Measurements from ENCODE around the gene HOXA3.

HOXA3 gene

DNA sequence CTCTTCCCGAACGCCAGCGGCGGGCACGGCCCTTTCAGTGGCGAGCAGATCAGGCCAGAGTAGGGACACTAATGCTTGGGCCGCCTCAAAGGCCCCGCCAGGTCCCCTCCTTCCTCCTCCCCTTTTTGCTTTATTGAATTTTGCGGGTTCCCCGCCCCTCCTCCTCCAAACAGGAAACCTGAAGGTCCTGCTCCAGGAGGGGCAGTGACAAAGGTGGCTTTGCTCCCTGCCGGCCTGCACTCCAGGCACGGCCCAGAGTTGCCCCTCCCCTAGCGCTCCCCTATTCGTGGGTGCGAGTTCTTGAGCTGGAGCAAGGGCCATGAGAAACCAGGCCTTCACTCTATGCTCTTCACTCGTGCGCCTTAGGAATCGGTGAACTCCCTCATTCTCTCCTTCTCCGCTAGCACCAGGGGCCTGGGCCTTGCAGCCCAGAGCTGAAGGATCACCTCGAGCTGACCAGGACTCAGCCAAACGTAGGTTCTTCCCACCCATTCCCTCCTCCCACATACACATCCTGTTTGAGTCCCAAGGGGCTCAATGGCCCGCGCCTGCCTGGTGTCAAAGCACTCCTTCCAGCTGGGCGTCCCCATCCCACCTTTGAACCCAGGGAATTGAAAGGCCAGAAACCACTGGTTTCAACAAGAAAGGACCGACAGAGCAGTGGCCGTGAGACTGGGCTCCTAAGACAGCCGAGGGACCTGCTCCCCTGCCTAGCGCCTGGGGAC, 4.2 kb downstream of the HOXA3 start:
- no peaks in the 10 kb centered on the region for H3K9me3 Mint-ChIP-seq
- peaks cover 27% of the 10 kb centered on the region for H3K4me1 Mint-ChIP-seq
- ATAC-seq (no peak), DNase-seq (ENCODE audit: low spot score in 2 of 2) (no peak)
- H3K36me3 Mint-ChIP-seq, result no peaks in the 10 kb centered on the region
- peak overlapping the region; percentile 46 for H3K4me3 Mint-ChIP-seq
- H3K27ac Mint-ChIP-seq, result no peak overlapping the region

DNA sequence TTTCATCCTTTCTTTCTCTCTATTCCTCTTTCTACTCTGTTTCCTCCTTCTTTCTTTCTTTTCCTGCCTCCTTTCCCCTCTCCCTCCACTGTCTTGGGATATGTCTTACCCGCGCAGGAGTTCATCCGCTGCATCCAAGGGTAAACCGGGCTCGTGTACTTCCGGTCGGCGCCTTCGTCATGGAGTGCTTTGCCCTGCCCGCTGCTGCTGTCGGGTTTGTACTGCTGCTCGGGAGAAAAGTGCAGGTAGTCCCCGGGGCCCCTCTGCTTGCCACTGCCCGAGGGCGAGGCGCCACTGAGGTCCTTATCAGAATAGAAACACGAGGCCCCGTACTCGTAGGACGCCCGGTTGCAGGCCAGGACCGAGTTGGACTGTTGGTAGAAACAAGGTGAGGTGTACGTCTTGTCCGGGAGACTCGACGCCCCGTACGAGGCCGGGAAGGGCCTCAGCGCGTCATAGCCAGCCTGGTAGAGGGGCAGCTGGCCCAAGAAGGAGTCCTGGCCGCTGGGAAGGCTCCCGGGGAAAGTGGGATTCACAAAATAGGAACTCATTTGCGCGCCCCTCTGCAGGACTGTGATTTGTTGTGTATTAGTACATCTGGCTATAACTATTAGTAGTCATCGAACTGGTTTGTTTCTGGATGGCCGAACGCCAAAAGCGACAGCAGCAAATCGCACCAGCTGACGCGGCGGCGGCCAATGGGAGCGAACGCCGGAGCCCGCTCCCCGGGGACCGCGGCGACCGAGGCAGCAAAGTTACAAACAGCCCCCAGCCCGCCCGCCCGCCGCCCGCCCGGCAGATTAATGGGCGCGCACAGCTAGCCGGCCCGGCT, 5.0 kb downstream of the HOXA3 start, which contains the start of gene HOXA6:
Gene HOXA6, minus strand, starts transcription at position 576 of the 832 bp plus-strand sequence. Its CDS starts 25 bp downstream, at position 551.
- peak within 1 kb of the TSS; percentile 46 for H3K4me3 Mint-ChIP-seq
- no peaks in the 10 kb centered on the region for H3K36me3 Mint-ChIP-seq
- no peaks in the 10 kb centered on the region for H3K9me3 Mint-ChIP-seq
- ATAC-seq (no peak), DNase-seq (ENCODE audit: low spot score in 2 of 2) (no peak)
- H3K4me1 Mint-ChIP-seq, result peaks cover 27% of the 10 kb centered on the region
- no peak within 1 kb of the TSS for H3K27ac Mint-ChIP-seq

DNA sequence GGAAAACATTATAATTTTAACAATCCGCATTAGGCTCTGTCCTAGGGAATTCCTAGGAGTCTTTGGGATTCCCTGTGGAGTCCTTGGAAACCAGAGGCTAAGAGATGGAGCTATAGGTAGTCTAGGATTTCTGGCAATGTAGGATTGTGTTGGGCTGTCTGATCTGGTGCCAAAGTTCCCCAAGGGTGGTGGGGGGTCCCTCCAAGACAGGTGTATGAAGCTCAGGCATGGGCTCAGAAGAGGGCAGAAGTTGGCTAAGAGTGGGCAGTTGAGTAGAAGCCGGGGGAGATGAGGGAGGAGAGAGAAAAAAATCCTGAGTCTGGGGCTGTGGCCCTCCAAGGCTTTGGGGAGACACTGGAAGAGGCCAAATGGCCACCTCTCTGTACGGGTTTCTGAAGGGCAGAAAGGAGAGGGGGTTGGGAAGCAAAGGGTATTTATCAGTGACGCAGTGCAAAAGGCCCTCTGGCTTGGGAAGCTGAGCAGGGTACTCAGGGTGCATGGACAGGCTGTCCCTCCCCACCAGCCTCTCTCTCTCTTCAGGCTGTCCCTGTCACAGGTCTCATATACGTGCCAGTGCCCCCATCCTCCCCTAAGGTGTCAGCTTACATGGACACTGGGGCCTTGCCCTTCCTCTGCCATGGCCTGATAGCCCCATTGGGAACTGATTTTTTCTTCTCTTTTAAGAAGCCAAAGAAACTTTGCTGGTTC, 5.7 kb downstream of the HOXA3 start:
- H3K36me3 Mint-ChIP-seq, result no peaks in the 10 kb centered on the region
- peaks cover 21% of the 10 kb centered on the region for H3K4me1 Mint-ChIP-seq
- no peak for DNase-seq (ENCODE audit: low spot score in 2 of 2)
- no peak overlapping the region for H3K4me3 Mint-ChIP-seq
- H3K27ac Mint-ChIP-seq, result no peak overlapping the region
- no peak for ATAC-seq
- no peaks in the 10 kb centered on the region for H3K9me3 Mint-ChIP-seq

DNA sequence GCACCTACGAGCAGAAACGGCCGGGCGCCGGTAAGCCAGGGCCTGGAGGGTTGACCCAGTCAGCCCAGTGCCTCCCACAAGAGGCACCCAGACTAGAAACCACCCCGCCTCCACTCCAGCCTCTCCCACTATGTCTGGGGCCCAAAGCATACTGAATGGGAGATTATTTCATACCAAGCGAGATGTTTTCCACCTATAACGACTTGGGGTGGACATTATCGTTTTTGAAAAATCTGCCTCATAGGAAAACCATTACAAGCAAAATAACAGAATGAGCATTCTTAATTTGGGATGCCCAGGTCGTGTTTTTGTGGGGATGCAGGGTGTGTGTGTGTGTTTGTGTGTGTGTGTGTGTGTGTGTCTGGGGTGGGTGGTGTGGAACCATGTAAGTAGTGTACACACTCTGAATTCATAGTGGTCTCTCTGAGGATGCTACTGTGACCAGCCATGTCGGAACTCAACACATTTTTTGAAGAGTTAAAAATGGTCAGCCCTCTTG, 6.4 kb downstream of the HOXA3 start:
- H3K27ac Mint-ChIP-seq, result no peak overlapping the region
- no peaks in the 10 kb centered on the region for H3K36me3 Mint-ChIP-seq
- DNase-seq (ENCODE audit: low spot score in 2 of 2), result no peak
- H3K4me3 Mint-ChIP-seq, result no peak overlapping the region
- ATAC-seq, result no peak
- no peaks in the 10 kb centered on the region for H3K9me3 Mint-ChIP-seq
- peaks cover 14% of the 10 kb centered on the region for H3K4me1 Mint-ChIP-seq

DNA sequence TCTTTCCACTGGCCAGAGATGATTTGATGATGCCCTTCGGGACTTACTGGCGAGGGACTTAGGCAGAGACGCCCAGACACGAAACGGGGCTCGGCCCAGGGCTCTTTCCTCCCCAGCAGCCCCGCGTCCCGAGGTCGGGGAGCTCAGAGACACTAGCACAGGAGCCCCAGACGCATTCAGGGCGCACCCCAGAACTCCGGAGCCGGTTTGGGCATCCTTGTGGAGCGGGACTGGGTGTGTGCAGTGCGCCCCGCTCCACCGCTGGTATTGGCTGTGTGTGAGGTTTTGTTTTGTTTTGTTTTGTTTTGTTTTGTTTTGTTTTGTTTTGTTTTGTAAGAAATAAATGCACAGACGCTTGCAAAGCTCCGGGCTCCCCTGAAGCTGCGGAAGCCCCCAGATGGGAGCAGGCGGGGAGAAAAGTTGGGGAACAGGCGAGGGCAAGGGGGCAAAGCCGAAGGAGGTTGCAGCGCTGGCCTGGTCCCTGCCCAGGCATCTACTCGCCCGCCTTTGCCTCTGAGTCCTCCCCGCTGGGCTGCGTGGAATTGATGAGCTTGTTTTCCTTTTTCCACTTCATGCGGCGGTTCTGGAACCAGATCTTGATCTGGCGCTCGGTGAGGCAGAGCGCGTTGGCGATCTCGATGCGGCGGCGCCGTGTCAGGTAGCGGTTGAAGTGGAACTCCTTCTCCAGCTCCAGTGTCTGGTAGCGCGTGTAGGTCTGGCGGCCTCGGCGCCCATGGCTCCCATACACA, 7.0 kb downstream of the HOXA3 start:
- peaks cover 8% of the 10 kb centered on the region for H3K4me1 Mint-ChIP-seq
- H3K9me3 Mint-ChIP-seq, result no peaks in the 10 kb centered on the region
- ATAC-seq, result no peak
- no peaks in the 10 kb centered on the region for H3K36me3 Mint-ChIP-seq
- no peak for DNase-seq (ENCODE audit: low spot score in 2 of 2)
- no peak overlapping the region for H3K27ac Mint-ChIP-seq
- no peak overlapping the region for H3K4me3 Mint-ChIP-seq

DNA sequence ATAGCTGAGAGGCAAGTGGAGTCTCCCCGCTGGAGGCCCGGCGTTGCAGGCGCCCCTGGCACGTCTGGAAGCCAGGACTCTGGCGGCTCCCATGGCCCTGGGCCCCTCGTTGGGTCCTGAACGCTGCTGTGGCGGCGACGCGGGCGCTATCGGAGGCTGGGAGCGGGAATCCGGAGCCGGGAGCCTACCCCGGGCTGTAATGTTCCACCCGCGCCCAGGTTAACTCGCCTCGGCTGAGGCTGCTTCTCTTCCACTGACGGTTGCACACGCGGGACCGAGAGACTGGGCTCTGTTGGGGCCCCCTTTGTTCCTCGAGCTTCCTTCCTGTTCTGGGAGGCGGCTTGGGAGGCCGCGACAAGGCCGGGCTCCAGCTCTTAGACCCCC, 7.6 kb downstream of the HOXA3 start:
- no peak for DNase-seq (ENCODE audit: low spot score in 2 of 2)
- peaks cover 6% of the 10 kb centered on the region for H3K4me1 Mint-ChIP-seq
- ATAC-seq, result no peak
- no peak overlapping the region for H3K27ac Mint-ChIP-seq
- H3K9me3 Mint-ChIP-seq, result no peaks in the 10 kb centered on the region
- no peak overlapping the region for H3K4me3 Mint-ChIP-seq
- H3K36me3 Mint-ChIP-seq, result no peaks in the 10 kb centered on the region

DNA sequence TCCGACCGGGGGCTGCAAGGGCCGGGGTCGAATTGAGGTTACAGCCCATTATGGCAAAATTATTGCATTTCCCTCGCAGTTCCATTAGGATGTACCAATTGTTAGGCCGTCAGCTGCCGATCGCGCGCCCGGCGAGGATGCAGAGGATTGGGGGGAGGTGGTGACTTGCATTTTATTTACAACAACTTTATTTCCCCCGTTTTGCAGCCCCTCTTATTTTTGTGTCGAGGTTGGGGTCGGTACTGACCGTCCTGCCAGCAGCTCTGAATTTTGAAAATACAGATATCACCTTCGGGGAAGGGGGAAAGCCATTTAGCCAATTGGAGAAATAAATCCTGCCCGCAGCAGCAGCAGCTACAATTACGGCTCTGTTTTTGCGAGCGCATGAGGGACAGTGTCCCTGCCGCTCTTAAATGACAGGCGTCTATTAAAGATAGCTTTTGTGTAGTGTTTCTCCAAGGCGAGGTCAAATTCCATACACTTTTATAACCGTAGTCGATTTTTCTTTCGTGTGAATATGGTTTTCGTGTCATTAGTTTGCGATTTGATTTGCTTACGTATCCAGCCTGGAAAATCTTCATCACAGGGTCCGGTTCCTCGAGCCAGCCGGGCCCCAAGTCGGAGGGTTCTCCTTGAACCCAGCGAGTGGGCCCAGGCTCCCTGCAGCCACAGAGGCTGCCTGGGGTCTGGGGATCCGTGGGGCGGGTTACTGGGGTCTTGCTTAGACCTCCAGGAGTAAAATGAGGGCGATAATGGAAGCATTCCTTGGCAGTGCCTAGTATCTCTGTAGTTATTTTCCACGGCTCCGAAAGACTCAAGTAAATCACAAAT, 8.2 kb downstream of the HOXA3 start:
- H3K27ac Mint-ChIP-seq, result no peak overlapping the region
- no peak overlapping the region for H3K4me3 Mint-ChIP-seq
- no peak for ATAC-seq
- peaks cover 6% of the 10 kb centered on the region for H3K4me1 Mint-ChIP-seq
- H3K9me3 Mint-ChIP-seq, result no peaks in the 10 kb centered on the region
- DNase-seq (ENCODE audit: low spot score in 2 of 2), result no peak
- H3K36me3 Mint-ChIP-seq, result no peaks in the 10 kb centered on the region

DNA sequence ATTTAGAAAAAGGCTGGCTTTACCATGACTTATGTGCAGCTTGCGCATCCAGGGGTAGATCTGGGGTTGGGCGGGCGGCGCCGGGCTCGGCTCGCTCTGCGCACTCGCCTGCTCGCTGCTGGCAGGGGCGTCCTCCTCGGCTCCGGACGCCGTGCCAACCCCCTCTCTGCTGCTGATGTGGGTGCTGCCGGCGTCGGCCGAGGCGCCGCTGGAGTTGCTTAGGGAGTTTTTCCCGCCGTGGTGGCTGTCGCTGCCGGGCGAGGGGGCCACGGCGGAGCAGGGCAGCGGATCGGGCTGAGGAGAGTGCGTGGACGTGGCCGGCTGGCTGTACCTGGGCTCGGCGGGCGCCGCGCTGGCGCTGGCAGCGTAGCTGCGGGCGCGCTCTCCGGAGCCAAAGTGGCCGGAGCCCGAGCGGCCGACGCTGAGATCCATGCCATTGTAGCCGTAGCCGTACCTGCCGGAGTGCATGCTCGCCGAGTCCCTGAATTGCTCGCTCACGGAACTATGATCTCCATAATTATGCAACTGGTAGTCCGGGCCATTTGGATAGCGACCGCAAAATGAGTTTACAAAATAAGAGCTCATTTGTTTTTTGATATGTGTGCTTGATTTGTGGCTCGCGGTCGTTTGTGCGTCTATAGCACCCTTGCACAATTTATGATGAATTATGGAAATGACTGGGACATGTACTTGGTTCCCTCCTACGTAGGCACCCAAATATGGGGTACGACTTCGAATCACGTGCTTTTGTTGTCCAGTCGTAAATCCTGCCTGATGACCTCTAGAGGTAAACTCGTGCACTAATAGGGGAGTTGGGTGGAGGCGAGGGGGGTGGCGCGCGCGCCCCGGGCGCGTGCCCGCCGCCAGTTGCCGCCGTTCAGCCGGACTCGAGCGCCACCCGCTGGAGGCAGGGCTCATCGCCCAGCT, 9.1 kb downstream of the HOXA3 start, which contains the start of gene HOXA5:
Gene HOXA5, minus strand, starts transcription at position 659 of the 927 bp plus-strand sequence. Its CDS starts 74 bp downstream, at position 585.
- Mint-ChIP-seq H3K9me3 (no peaks in the 10 kb centered on the region), H3K27ac (no peak within 1 kb of the TSS), H3K4me3 (no peak within 1 kb of the TSS), H3K4me1 (peaks cover 5% of the 10 kb centered on the region), H3K36me3 (no peaks in the 10 kb centered on the region)
- DNase-seq (ENCODE audit: low spot score in 2 of 2), result no peak
- ATAC-seq, result no peak

DNA sequence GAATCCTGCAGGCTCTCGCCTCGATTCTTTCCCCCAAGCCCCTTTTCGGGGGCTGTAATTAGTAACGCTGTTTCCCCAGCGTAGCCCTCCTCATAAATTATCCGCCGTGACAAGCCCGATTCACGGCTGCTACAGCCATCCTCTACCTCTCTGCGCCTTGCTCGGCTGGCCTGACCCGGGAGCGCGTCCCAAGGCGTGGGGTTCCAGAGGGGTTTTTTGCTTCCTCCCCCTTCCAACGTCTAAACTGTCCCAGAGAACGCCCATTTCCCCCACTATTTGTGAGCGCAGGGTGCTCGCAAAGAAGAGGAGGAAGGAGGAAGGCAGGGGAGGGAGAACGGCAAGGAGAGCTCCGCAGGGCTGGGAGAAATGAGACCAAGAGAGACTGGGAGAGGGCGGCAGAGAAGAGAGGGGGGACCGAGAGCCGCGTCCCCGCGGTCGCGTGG, 9.8 kb downstream of the HOXA3 start:
- no peak overlapping the region for H3K27ac Mint-ChIP-seq
- no peaks in the 10 kb centered on the region for H3K36me3 Mint-ChIP-seq
- H3K4me3 Mint-ChIP-seq, result no peak overlapping the region
- H3K9me3 Mint-ChIP-seq, result no peaks in the 10 kb centered on the region
- no peak for DNase-seq (ENCODE audit: low spot score in 2 of 2)
- H3K4me1 Mint-ChIP-seq, result no peaks in the 10 kb centered on the region
- no peak for ATAC-seq

DNA sequence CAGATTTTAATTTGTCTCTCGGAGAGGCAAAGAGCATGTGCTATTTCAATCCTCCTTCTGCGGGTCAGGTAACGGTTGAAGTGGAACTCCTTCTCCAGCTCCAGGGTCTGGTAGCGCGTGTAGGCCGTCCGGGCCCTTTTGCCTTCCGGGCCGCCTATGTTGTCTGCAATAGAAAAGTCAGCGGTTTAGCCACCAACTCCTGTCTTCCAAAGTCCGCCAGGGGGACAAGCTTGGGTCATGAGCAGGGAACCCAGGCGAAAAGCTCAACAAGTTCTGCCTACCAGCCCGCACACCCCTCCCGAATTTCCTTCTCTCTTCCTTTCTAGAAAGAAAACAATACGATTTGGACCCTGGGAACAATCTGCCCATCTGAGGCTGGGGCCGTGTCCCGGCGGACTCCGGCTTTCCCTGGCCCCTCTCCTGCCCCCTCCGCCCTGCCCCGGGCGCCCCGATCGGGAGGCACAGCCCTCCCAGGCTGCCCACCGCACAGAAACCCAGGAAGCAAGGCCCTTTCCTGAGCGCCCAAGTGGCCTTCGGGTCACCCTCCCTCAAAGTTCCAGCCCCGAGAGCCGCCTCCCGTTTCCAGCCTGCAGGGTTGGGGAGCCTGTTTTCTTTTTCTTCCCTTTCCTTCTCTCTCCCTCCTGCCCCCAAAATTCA, 10.3 kb downstream of the HOXA3 start:
- no peak overlapping the region for H3K4me3 Mint-ChIP-seq
- H3K27ac Mint-ChIP-seq, result no peak overlapping the region
- DNase-seq (ENCODE audit: low spot score in 2 of 2), result no peak
- H3K9me3 Mint-ChIP-seq, result no peaks in the 10 kb centered on the region
- H3K36me3 Mint-ChIP-seq, result no peaks in the 10 kb centered on the region
- ATAC-seq, result no peak
- no peaks in the 10 kb centered on the region for H3K4me1 Mint-ChIP-seq

DNA sequence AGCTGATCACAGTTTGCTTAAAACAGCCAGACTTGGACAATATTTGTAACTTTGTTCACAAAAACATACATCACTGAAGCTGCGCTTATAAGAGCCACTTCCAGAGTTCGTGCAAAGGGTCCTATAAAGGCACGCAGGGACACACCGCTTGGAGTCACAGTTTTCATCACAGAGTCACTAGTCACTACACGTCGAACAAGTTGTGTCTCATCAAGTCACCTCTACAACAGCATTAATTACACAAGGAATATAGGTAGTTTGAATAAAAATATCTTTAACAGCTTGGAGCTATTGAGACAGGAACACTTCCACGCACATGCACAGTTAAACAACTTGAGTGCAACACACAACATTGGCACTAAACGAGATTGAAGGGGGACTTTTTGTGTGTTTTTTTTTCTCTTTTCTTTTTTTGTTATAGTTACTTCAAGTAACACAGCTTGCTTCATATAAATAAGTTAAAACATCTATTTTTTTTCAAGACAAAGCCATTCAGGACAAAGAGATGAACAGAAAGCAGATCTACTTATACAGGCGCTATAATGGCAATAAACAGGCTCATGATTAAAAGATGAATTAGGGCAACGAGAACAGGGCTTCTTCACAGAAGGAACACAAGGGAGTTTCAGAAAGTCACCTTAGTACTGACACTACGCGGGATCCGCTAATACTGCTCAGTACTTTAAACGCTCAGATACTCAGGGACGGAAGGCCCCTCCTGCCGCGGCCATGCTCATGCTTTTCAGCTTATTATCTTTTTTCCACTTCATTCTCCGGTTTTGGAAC, 11.1 kb downstream of the HOXA3 start:
- no peak for DNase-seq (ENCODE audit: low spot score in 2 of 2)

DNA sequence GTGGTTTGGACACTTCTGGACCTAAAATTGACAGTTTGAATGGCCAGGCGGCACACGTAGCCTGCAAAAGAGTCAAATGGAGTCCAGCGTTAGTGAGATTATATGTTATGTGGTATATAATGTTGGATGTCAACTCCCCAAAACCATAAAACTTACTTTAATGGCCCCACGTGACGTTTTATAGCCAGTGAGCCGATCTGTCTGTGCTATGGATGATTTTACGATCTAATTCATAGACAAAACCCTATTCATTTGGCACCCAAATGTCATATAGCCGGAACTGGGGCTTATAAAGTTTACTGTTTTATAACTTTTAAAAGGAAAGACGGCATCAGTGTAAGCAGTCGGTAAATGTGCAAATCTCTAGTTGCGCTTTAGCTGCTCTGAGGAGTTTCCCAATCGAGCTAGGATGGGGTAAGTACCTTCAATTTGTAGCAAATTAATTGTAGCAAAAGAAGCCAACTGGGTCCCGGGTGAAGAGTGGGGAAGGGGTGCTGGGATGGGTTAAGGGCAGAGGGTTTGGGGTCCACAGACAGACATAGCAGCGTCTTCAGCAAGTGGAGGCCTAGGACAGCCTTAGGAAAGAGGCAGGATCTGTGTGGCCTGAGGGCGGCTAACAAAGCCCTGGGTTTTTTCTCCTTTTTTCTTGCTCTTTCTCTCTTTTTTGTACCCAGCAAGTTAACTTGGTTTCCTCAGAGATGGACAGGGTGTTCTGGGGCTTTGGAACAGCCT, 12.1 kb downstream of the HOXA3 start:
- Mint-ChIP-seq H3K4me1 (peaks cover 10% of the 10 kb centered on the region), H3K4me3 (no peak overlapping the region), H3K27ac (no peak overlapping the region), H3K9me3 (no peaks in the 10 kb centered on the region), H3K36me3 (no peaks in the 10 kb centered on the region)
- DNase-seq (ENCODE audit: low spot score in 2 of 2) (no peak), ATAC-seq (no peak)

More for the DNA sequence above, 11.1 kb downstream of the HOXA3 start:
- Mint-ChIP-seq H3K4me3 (no peak overlapping the region), H3K36me3 (no peaks in the 10 kb centered on the region), H3K4me1 (peaks cover under 1% of the 10 kb centered on the region), H3K27ac (no peak overlapping the region), H3K9me3 (no peaks in the 10 kb centered on the region)
- ATAC-seq, result no peak

Data from stimulated activated effector memory CD8-positive, alpha-beta T cell treated with anti-CD3 and anti-CD28 coated beads, Interleukin-12 subunit alpha, Interleukin-12 subunit beta, amount 100 ng/mL, for 72 hours (primary cell).